ENCODE results near the gene CDH11. TPM values are rescaled to one million over a fixed set of nuclear protein-coding genes. Genes with fewer than 3 reads are reported as not detected.

The CDH11 gene
- total RNA-seq, 3 donors from 2014 or later = 41.8 to 70.0 (median 52.8) TPM

- Histone ChIP-seq H3K36me3 (peaks cover 5% of the 10 kb centered on the region), H3K27me3 (no peaks in the 10 kb centered on the region), H3K4me1 (no peaks in the 10 kb centered on the region), H3K9me3 (no peaks in the 10 kb centered on the region), H3K4me3 (no peak overlapping the region), H3K27ac (no peak overlapping the region)
- no peak for DNase-seq (ENCODE audit: low spot score in 2 of 2)
- no peak for TF ChIP-seq CTCF (IDR thresholded peaks at IDR 0.05)
- no peak for TF ChIP-seq POLR2A (IDR thresholded peaks at IDR 0.05)
- no peak for TF ChIP-seq POLR2AphosphoS5 (IDR thresholded peaks at IDR 0.05)
- intact Hi-C loops (cut with DNase I; ENCODE audit: low total_unique reads) = no loop called here
These were observed 174.2 kb downstream of the CDH11 start for GRCh38 chr16:64947651-64948050.

GRCh38 chr16:64933885-64934284, 188.0 kb downstream of the CDH11 start:
- H3K27ac ChIP-seq = no peak overlapping the region
- no peaks in the 10 kb centered on the region for H3K4me1 ChIP-seq
- no peaks in the 10 kb centered on the region for H3K27me3 ChIP-seq
- H3K9me3 ChIP-seq = no peaks in the 10 kb centered on the region
- H3K36me3 ChIP-seq = no peaks in the 10 kb centered on the region
- intact Hi-C loops (cut with DNase I; ENCODE audit: low total_unique reads) = no loop called here
- TF ChIP-seq POLR2A (IDR thresholded peaks at IDR 0.05) (no peak), POLR2AphosphoS5 (IDR thresholded peaks at IDR 0.05) (no peak), CTCF (IDR thresholded peaks at IDR 0.05) (no peak)
- H3K4me3 ChIP-seq = no peak overlapping the region
- no peak for DNase-seq (ENCODE audit: low spot score in 2 of 2)

- Histone ChIP-seq H3K36me3 (no peaks in the 10 kb centered on the region), H3K27me3 (no peaks in the 10 kb centered on the region), H3K4me3 (no peak overlapping the region), H3K4me1 (no peaks in the 10 kb centered on the region), H3K9me3 (peaks cover 0 to 19% of the 10 kb centered on the region in 2 donors), H3K27ac (no peak overlapping the region)
- DNase-seq (ENCODE audit: low spot score in 2 of 2) = no peak
- intact Hi-C loops (cut with DNase I; ENCODE audit: low total_unique reads) = no loop called here
- TF ChIP-seq POLR2A (IDR thresholded peaks at IDR 0.05) (no peak), POLR2AphosphoS5 (IDR thresholded peaks at IDR 0.05) (no peak), CTCF (IDR thresholded peaks at IDR 0.05) (no peak)
These were observed 195.4 kb downstream of the CDH11 start for GRCh38 chr16:64926476-64926875.

GRCh38 chr16:64925166-64925565, 196.7 kb downstream of the CDH11 start:
- intact Hi-C loops (cut with DNase I; ENCODE audit: low total_unique reads) = no loop called here

GRCh38 chr16:64924086-64924485, 197.8 kb downstream of the CDH11 start:
- Histone ChIP-seq H3K9me3 (peaks cover 0 to 19% of the 10 kb centered on the region in 2 donors), H3K4me1 (no peaks in the 10 kb centered on the region), H3K27me3 (no peaks in the 10 kb centered on the region), H3K27ac (no peak overlapping the region), H3K36me3 (no peaks in the 10 kb centered on the region), H3K4me3 (no peak overlapping the region)
- no peak for DNase-seq (ENCODE audit: low spot score in 2 of 2)
- no peak for TF ChIP-seq POLR2AphosphoS5 (IDR thresholded peaks at IDR 0.05)
- no peak for TF ChIP-seq POLR2A (IDR thresholded peaks at IDR 0.05)
- intact Hi-C loops (cut with DNase I; ENCODE audit: low total_unique reads) = loop anchor here (5.0 kb wide), 1 partner anchor 1078 kb away; no protein-coding TSS in a partner anchor

More at GRCh38 chr16:64925166-64925565, 196.7 kb downstream of the CDH11 start:
- TF ChIP-seq CTCF (IDR thresholded peaks at IDR 0.05) (no peak), POLR2AphosphoS5 (IDR thresholded peaks at IDR 0.05) (no peak), POLR2A (IDR thresholded peaks at IDR 0.05) (no peak)
- no peak overlapping the region for H3K27ac ChIP-seq
- H3K4me3 ChIP-seq = no peak overlapping the region
- no peaks in the 10 kb centered on the region for H3K4me1 ChIP-seq
- no peaks in the 10 kb centered on the region for H3K27me3 ChIP-seq
- DNase-seq (ENCODE audit: low spot score in 2 of 2) = no peak
- H3K9me3 ChIP-seq = peaks cover 0 to 19% of the 10 kb centered on the region in 2 donors
- no peaks in the 10 kb centered on the region for H3K36me3 ChIP-seq

Measured in breast epithelium (tissue), 4 donors.